GM18520 (cell line): ENCODE results near the gene COL4A5.
"Not testable (repeated sequence)": the region's sequence is repeated elsewhere in the genome, so short reads cannot be mapped to it uniquely, and the experiment has no call there.

Experiments used
- ATAC-seq: cut with Tn5 transposase; IDR thresholded peaks from one replicate; pipeline ENCODE4 v1.9.1; 2021; ENCODE audit not compliant: unreplicated experiment

Gene COL4A5

GRCh38 chrX:108453841-108454240, 14.2 kb downstream of the COL4A5 start:
- no peak for ATAC-seq

DNA sequence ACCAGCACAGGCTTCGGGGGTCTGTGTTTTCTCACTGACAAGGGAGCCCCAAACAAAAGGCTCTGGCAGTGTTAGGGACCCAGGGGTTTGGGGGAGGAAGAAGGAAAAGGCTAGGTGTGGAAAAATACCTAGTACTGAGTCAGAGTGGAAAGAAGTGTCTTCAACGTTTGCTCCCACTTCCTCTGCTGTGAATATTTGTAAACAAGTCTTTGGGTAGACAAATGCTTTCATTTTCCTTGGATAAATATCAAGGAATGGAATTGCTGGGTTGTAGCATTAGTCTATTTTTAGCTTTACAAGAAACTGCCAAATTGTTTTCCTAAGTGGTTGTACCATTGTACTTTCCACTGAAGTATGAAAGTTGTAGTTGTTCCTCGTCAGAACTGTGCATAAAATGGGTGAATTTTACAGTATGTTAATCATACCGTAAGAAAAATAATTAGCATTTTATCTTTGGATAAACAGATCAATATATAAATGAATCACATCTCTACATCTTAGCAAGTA, 17.4 kb downstream of the COL4A5 start:
- no peak for ATAC-seq

- ATAC-seq = no peak
Measured at GRCh38 chrX:108464604-108465003, 25.0 kb downstream of the COL4A5 start.

- ATAC-seq = no peak
Measured at GRCh38 chrX:108468486-108468885, 28.8 kb downstream of the COL4A5 start.

DNA sequence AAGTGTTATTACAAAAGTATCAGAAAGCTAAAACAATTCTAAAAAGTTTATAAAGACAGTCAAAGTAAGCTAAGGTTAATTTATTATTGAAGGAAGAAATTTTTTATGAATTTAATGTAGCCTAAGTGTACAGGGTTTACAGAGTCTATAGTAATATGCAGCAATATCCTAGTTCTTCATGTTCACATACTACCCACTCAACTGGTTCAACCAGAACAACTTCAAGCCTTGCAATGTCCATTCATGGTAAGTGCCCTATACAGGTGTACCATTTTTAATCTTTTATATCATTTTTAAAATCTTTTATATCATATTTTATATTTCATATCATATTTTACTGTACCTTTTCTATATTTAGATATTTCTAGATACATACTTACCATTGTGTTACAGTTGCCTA, 34.3 kb downstream of the COL4A5 start:
- ATAC-seq = no peak

- not testable (repeated sequence) for ATAC-seq
Measured at GRCh38 chrX:108481528-108481927, 41.9 kb downstream of the COL4A5 start.

- ATAC-seq = no peak
Measured at GRCh38 chrX:108484251-108484650, 44.6 kb downstream of the COL4A5 start.

GRCh38 chrX:108485960-108486359, 46.3 kb downstream of the COL4A5 start:
- ATAC-seq = no peak

GRCh38 chrX:108494406-108495090, 54.9 kb downstream of the COL4A5 start:
- ATAC-seq = no peak

- ATAC-seq = no peak
Measured at GRCh38 chrX:108511721-108512120, 72.1 kb downstream of the COL4A5 start.

DNA sequence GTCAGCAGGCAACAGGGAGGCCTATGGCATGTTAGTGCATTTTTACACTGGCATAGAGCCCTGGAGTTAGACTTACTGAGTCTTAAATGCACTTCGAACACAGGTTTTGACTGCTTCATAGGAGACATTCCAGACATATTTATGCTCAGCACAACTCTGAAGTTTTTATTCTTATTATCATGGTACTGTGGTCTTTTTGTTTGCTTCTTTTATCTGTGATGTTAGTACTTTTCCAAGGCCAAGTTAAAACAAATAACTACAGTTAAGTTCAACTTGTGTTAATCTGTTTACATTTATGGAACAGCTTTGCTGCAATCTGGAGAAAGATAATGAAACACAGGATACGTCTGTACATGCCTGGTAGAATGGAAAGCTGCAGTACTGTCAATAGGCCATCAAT, 76.5 kb downstream of the COL4A5 start:
- ATAC-seq = no peak

DNA sequence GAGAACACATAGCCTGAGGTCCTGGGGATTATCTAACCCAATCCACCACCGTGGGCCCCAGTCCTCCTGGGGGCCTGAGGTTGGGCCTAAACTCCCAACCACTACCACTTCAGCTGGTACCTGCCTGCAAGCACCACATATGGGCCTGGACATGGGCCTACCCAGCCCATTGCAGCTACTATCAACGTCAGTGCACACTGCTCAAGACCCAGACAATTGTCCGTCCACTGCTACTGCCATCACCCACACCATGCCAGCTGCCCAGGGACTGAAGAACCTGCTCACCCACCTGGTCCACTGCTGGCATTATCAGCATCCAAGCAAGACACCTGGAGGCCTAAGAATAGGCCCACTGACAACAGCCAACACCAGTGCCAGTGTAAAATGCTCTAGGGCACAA, 88.1 kb downstream of the COL4A5 start:
- ATAC-seq = no peak

DNA sequence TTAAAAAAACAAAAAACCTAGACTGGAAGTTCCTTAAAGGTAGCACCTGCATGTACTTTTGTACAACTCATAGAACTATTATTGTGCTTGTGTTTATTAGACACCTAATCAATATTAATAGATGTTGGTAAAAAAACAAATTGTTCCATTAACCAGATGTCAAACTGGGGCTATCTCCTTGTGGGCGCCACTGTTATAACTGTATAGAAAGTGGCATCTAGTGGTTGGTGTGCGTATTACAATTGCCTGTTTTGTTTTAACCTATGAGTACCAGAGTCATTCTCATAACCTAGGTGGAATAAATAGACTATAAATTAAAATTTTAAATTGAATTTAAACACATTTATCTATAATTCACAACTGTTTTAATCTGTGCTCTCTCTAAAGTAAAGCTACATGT, 97.4 kb downstream of the COL4A5 start:
- peak; percentile 70 for ATAC-seq

GRCh38 chrX:108541286-108541685, 101.6 kb downstream of the COL4A5 start:
- ATAC-seq = no peak

DNA sequence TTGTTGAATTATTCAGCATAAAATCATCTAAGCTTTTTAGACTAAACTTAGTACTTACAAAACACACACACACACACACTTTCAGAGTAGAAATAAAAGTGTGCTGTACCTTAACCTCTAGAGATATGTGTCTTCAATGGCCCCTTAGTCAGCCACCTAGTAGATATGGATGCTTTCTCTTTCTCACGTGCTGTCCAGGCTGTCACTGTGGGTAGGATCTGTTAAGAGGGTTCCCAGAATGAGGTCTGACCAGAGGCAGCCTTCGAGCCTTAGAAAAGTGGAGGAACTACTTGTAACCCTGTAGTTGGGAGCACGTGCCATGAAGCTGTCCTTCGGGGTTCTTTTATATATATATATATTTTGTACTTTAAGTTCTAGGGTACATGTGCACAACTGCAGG, 117.9 kb downstream of the COL4A5 start:
- no peak for ATAC-seq

DNA sequence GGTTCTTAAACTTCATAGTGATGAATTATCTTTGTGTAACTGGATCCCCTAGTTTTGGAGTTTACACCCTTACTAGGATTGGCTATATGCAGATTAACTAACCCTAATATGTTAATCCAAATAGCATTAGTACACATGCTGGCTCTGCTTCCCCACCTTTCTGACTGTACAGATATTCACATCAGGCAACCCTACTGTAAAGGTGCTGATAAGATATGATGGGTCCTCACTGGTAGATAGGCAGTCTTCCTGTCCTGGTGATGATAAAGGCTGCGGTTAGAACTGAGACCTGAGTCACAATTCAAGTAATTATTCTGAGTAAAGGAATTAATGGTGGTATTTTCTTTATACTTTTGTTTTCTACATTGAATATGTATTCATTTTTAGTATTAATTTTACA, 118.6 kb downstream of the COL4A5 start:
- no peak for ATAC-seq

DNA sequence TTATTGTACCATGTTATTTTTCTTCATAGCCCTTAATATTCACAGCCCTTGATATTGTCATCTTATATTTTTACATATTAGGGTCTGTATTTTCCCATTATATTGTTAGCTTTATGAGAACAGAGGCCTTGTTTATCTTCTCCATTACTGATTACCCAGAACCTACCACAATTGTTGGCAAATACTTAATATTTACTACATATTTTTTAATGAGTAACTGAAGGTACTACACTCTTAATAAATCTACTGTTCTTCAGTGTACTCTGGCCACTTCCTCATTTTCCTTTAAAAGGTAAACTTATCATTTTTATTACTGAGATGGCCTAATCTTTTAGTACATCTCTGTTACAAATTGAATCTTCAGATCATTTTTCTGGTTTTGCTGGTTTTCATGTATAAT, 133.5 kb downstream of the COL4A5 start:
- no peak for ATAC-seq

GRCh38 chrX:108582151-108582550, 142.5 kb downstream of the COL4A5 start:
- no peak for ATAC-seq

DNA sequence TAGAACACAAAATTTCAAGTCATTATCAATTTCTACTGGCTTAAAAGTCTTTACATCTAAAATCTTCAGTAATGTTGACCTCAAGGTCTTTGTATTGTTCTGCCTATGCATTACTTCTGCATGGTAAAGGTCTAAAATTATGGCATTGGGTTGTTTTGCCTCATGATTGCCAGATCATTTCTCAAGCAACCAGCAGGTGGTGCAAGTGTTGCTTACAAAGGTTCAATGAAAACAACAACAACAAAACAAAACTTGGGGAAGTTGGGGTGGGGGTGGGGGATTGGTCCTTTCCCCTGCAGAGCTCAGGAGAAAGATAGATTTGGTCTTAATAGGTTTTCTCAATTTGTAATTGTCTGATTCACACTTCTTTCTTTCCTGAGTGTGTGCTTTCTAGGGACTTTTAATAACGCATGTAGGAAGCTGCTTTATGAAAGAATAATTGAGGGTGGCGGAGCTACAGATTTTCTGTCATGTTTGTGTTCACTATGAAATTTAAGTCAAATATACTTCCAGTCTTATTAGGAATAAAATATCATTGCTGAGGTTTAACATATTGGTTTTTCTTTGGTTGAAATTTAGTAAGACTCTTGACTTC, 145.1 kb downstream of the COL4A5 start:
- ATAC-seq = no peak

GRCh38 chrX:108590496-108590895, 150.9 kb downstream of the COL4A5 start:
- no peak for ATAC-seq

DNA sequence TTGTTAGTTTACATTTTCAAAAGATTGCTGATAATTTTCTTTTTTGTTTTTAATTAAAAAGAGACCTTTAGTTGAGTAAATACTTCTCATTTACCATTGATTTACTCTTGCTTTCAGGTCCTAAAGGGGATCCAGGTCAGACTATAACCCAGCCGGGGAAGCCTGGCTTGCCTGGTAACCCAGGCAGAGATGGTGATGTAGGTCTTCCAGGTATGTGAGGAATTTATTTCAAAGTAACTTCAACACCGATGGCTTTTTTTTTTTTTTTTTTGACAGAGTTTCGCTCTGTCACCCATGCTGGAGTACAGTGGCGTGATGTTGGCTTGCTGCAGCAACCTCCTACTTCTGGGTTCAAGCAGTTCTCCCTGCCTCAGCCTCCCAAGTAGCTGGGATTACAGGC, 161.6 kb downstream of the COL4A5 start:
- ATAC-seq = no peak

DNA sequence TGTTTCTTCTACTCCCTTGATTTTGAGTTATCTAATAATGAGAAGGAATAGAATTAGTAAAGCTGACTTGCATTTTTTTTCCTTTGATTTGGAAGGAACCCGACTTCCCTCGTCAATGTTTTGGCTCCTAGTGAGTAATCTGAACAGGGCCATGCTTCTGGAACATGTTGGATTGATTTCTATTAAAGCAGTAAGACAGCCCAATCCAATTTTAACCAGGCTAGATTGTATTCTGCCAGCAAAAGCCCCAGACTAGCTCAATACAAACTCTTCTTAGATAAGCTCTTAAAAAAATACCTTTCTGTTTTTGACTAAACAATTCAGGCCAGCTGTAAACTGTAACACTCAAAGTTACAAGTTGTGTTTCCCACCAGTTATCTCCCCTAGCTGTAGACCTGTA, 170.5 kb downstream of the COL4A5 start:
- no peak for ATAC-seq

DNA sequence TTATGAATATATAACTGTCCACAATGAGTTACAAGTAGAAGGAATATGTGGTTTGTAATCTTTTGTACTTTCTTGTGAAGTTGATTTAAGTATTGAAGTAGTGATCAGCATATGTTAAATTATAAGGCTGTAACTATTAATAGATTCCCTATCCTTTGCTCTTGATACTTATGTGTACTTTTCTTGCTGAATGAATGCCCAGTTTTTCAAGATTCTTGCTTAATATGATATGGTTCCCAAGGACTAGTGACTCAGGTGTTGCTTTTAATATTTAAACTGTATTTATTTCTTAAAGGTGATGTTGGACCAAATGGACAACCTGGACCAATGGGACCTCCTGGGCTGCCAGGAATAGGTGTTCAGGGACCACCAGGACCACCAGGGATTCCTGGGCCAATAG, 175.0 kb downstream of the COL4A5 start:
- no peak for ATAC-seq
